Chondrocyte (in vitro differentiated cells): Measurements from ENCODE around the gene KLF5. TPM values are rescaled to one million over a fixed set of nuclear protein-coding genes. Genes with fewer than 3 reads are reported as not detected.

ENCODE experiments used
- DNase-seq: peaks from one replicate; pipeline ENCODE4 v3.0.0; 2021; ENCODE audit warnings: mixed read lengths, low spot score
- H3K27ac Mint-ChIP-seq: one replicate; pipeline ENCODE4 v1.8.0; 2021; ENCODE audit warnings: mild to moderate bottlenecking, moderate library complexity, mixed read lengths; ENCODE audit not compliant: unreplicated experiment
- H3K27me3 Mint-ChIP-seq: 2 replicates; pipeline ENCODE4 v1.8.0; 2021; ENCODE audit warnings: low read depth, mixed read lengths
- H3K36me3 Mint-ChIP-seq: 2 replicates; pipeline ENCODE4 v1.8.0; 2021; ENCODE audit warnings: low read depth, mixed read lengths
- H3K4me1 Mint-ChIP-seq: 2 replicates; pipeline ENCODE4 v1.8.0; 2021; ENCODE audit warnings: low read depth, mild to moderate bottlenecking, mixed read lengths
- H3K4me3 Mint-ChIP-seq: one replicate; pipeline ENCODE4 v1.8.0; 2021; ENCODE audit warnings: mild to moderate bottlenecking, moderate library complexity, mixed read lengths; ENCODE audit not compliant: unreplicated experiment
- H3K9me3 Mint-ChIP-seq: 2 replicates; pipeline ENCODE4 v1.8.0; 2021; ENCODE audit warnings: low read depth, mixed read lengths
- total RNA-seq: library from RNA; stranded (reverse); gene quantifications from 3 replicates; pipeline ENCODE4 v1.2.1, GENCODE V29; 2021
- TF ChIP-seq, protein P1 (sequence below): fragments of 200-600 bp; sonication (generic); IDR thresholded peaks from 2 replicates; pipeline ENCODE4 v1.5.0; 2021; ENCODE audit warnings: antibody characterized with exemption, mild to moderate bottlenecking, moderate library complexity

The KLF5 gene
- total RNA-seq, 1 donor from 2014 or later = 7.9 TPM

DNA sequence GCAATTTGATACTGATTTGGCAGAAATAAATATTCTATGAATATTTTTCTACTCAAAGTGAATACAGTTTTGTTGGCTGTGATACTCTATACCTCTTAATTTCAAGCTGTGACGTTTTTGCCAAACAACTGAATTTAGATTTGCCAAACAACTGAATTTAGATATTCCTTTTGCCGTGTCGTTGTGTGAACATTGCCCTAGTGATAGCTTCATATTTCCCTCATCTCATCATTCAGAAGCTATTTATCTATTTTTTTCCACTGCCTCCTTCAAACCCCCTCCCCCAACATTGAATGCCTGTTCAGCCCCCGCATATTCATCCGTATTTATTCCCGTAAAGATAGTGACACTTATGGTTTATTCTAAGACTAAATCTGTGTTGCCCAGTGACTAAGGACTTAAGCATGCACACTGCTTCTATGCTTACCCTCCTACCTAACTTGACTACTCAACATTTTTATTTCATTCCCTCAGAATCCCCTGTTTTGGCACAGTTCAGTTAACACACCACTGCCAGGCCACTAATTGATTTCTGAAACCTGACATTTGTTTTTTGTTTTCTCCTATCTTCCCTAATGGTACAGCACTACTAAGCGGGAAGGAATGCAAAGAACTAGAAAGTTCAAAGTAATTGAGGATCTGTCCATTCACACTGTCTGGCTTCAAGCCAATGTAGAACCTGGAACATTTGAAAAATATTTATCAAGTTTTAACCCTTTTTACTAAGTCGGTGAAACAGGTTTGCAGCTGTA lies 2.8 kb upstream of the KLF5 start:
- Mint-ChIP-seq H3K4me1 (peaks cover 30% of the 10 kb centered on the region), H3K36me3 (no peaks in the 10 kb centered on the region), H3K4me3 (no peak overlapping the region), H3K27me3 (no peaks in the 10 kb centered on the region), H3K27ac (peak overlapping the region; percentile 43), H3K9me3 (no peaks in the 10 kb centered on the region)
- DNase-seq = no peak
- TF ChIP-seq, protein P1, sequence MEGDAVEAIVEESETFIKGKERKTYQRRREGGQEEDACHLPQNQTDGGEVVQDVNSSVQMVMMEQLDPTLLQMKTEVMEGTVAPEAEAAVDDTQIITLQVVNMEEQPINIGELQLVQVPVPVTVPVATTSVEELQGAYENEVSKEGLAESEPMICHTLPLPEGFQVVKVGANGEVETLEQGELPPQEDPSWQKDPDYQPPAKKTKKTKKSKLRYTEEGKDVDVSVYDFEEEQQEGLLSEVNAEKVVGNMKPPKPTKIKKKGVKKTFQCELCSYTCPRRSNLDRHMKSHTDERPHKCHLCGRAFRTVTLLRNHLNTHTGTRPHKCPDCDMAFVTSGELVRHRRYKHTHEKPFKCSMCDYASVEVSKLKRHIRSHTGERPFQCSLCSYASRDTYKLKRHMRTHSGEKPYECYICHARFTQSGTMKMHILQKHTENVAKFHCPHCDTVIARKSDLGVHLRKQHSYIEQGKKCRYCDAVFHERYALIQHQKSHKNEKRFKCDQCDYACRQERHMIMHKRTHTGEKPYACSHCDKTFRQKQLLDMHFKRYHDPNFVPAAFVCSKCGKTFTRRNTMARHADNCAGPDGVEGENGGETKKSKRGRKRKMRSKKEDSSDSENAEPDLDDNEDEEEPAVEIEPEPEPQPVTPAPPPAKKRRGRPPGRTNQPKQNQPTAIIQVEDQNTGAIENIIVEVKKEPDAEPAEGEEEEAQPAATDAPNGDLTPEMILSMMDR = no peak

DNA sequence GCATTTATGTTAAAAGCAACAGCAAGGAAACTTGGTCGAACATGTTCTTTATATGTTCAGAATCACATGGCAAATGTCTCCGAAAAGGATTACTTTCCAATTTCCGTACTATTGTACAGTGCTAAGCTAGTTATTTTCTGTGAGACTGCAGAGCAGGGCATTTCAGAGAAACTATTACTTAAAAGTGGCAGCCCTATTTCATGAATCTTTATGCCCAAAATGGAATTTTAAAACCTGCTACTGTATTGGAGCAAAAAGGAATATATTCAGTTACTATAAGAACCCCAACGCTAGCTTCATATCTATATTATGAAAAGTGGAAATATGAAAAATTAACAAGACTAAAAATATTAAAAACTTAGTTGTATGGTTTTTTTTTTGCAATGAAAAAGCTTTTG lies 2.2 kb upstream of the KLF5 start:
- no peaks in the 10 kb centered on the region for H3K27me3 Mint-ChIP-seq
- H3K36me3 Mint-ChIP-seq = no peaks in the 10 kb centered on the region
- H3K4me1 Mint-ChIP-seq = peaks cover 34% of the 10 kb centered on the region
- no peak for DNase-seq
- TF ChIP-seq, protein P1 = no peak
- no peaks in the 10 kb centered on the region for H3K9me3 Mint-ChIP-seq
- no peak overlapping the region for H3K4me3 Mint-ChIP-seq
- no peak overlapping the region for H3K27ac Mint-ChIP-seq

DNA sequence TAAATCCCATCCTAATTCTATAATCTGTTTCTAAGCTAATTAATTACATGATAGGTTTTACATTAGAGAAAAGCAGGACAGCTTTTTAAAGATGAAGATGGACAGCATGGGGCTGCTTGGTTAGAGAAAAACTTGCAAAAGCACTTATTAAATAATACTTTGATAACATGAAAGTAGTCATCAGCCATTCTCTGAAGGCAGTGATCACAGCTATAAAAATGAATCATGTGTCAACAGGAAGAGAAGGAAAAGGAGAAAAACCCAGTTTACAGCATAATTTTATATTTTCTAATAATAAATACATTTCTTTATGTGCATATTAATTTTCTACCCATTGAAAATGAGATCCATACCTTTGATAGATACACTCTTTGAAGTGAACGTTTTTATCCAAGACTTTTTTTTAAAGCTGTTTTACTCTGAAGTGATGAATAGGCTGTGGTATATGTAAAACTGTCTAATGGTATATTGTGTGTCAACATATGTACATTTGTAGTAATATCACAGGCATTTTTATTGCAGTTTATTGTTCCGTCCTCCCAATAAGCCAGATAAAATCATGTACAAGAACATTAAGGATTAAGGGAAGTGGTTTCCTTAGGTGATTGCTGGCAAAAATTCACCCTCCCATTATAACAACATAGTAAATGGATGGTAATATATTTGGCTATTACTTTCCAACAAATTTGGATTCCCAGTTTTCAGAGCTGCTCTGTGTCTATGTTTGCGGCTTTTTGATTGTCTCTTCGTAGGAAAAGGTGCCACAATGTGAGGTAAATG lies 1.3 kb upstream of the KLF5 start:
- H3K9me3 Mint-ChIP-seq = no peaks in the 10 kb centered on the region
- TF ChIP-seq, protein P1 = no peak
- no peak overlapping the region for H3K4me3 Mint-ChIP-seq
- no peak overlapping the region for H3K27ac Mint-ChIP-seq
- no peak for DNase-seq
- no peaks in the 10 kb centered on the region for H3K27me3 Mint-ChIP-seq
- H3K36me3 Mint-ChIP-seq = peaks cover 3% of the 10 kb centered on the region
- H3K4me1 Mint-ChIP-seq = peaks cover 43% of the 10 kb centered on the region

DNA sequence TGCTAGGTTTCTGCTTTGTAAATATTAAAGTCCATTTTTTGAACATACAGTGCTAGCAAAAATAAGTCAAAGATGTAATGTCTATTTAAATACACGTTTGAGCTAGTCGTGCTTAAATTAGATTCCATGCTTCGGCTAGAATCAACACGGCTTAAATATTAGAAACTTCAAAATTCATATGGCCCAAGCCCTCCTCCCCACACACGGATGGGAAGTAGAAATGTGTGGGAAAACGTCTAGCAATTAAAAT lies 816 bp upstream of the KLF5 start:
- Mint-ChIP-seq H3K27ac (no peak overlapping the region), H3K27me3 (no peaks in the 10 kb centered on the region), H3K36me3 (peaks cover 6% of the 10 kb centered on the region), H3K9me3 (no peaks in the 10 kb centered on the region), H3K4me3 (peak overlapping the region; percentile 94), H3K4me1 (peaks cover 45% of the 10 kb centered on the region)
- TF ChIP-seq, protein P1 = no peak
- DNase-seq = no peak

DNA sequence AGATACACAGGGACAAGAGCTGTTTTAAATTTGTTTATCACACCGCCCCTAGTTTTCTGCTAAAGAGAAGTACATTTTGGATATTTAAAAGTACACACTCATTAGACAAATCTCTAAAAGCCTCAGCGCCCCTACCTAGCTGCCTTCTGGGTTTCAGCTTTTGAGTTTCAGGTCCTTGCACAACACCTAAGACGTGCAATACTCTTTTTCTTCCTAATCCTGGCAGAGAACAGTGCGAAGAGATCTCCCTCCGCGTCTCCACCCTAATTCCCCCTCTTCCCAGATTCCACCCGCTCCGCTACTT lies 421 bp upstream of the KLF5 start:
- Mint-ChIP-seq H3K4me1 (peaks cover 45% of the 10 kb centered on the region), H3K27ac (peak overlapping the region; percentile 83)
- TF ChIP-seq, protein P1 = no peak

More for the DNA sequence above, 421 bp upstream of the KLF5 start:
- Mint-ChIP-seq H3K4me3 (peak overlapping the region; percentile 94), H3K9me3 (no peaks in the 10 kb centered on the region), H3K27me3 (no peaks in the 10 kb centered on the region), H3K36me3 (peaks cover 8% of the 10 kb centered on the region)
- DNase-seq = no peak
